Sigmoid colon (tissue), 4 donors: Measurements from ENCODE around the gene PRKG1.

ENCODE experiments used
- EP300 ChIP-seq, 4 donors: sonication (generic); formaldehyde crosslinking; IDR thresholded peaks; one replicate each; pipeline ENCODE4 v1.6.1; 2017; ENCODE audit warnings: antibody characterized with exemption in 4 of 4
- TF ChIP-seq, protein P1 (sequence below), 4 experiments: fragments of 450-650 bp in 3 of 4; fragments of 200-600 bp in 1 of 4; IDR thresholded peaks; one replicate each; pipeline ENCODE4 v1.5.1; 2016 to 2019; ENCODE audit warnings: antibody characterized with exemption in 4 of 4, mild to moderate bottlenecking in 3 of 4, moderate library complexity in 2 of 4

DNA sequence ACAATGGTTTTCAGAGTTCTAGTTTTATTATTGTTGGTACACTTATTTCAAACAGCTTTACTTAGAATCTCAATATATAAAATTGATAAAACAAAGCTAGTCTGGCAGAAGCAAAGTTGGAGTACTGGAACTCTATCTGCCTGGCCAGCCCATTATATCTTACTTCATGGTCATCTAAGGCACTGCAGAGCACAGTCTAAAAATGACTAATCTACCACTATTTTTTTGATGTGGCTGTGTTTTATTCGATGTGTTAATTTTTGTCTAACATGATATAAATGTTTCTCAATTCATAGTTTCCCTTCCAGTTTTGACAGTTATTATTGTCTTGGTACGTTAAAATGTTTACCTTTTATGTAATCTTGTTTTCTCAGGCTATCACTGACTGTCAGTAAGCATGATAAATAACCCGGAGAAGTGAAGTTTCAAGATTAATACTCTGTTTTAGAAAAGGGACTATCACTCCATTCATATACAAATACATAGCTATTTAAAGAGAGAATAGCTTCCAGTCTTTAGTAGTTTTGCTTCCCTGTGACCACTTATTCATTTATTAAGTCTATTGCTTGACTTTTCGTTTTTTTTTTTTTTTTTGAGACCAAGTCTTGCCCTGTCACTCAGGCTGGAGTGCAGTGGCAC, 685.7 kb downstream of the PRKG1 start:
- TF ChIP-seq, protein P1, sequence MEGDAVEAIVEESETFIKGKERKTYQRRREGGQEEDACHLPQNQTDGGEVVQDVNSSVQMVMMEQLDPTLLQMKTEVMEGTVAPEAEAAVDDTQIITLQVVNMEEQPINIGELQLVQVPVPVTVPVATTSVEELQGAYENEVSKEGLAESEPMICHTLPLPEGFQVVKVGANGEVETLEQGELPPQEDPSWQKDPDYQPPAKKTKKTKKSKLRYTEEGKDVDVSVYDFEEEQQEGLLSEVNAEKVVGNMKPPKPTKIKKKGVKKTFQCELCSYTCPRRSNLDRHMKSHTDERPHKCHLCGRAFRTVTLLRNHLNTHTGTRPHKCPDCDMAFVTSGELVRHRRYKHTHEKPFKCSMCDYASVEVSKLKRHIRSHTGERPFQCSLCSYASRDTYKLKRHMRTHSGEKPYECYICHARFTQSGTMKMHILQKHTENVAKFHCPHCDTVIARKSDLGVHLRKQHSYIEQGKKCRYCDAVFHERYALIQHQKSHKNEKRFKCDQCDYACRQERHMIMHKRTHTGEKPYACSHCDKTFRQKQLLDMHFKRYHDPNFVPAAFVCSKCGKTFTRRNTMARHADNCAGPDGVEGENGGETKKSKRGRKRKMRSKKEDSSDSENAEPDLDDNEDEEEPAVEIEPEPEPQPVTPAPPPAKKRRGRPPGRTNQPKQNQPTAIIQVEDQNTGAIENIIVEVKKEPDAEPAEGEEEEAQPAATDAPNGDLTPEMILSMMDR (IDR thresholded peaks at IDR 0.05) = no peak
- no peak for TF ChIP-seq EP300 (IDR thresholded peaks at IDR 0.05)
